UCSD-AML1 (cell line): ENCODE results near the gene PLCL1.

ENCODE experiments used
- DNase-seq: peaks from one replicate; lab custom pipeline; 2025; ENCODE audit not compliant: unreplicated experiment; lab: John Stamatoyannopoulos, UW

Gene PLCL1

GRCh38 chr2:197924483-197924882 lies 120.1 kb downstream of the PLCL1 start:
- no peak for DNase-seq

- no peak for DNase-seq
Measured at GRCh38 chr2:197925204-197925603, 120.8 kb downstream of the PLCL1 start.

GRCh38 chr2:197925976-197926375 lies 121.6 kb downstream of the PLCL1 start:
- DNase-seq, result no peak

- no peak for DNase-seq
Measured at GRCh38 chr2:197926673-197927072, 122.3 kb downstream of the PLCL1 start.

GRCh38 chr2:197927994-197928393 lies 123.6 kb downstream of the PLCL1 start:
- DNase-seq, result no peak

- no peak for DNase-seq
Measured at GRCh38 chr2:197929008-197929885, 124.9 kb downstream of the PLCL1 start.

- DNase-seq, result no peak
Measured at GRCh38 chr2:197929886-197930227, 125.5 kb downstream of the PLCL1 start.

GRCh38 chr2:197930570-197931278 lies 126.3 kb downstream of the PLCL1 start:
- no peak for DNase-seq

- no peak for DNase-seq
Measured at GRCh38 chr2:197931661-197932312, 127.4 kb downstream of the PLCL1 start.

GRCh38 chr2:197932374-197932773 lies 128.0 kb downstream of the PLCL1 start:
- DNase-seq, result no peak

GRCh38 chr2:197934261-197934933 lies 130.0 kb downstream of the PLCL1 start:
- no peak for DNase-seq

- no peak for DNase-seq
Measured at GRCh38 chr2:197934934-197935289, 130.5 kb downstream of the PLCL1 start.

- DNase-seq, result no peak
Measured at GRCh38 chr2:197937814-197938213, 133.4 kb downstream of the PLCL1 start.

- no peak for DNase-seq
Measured at GRCh38 chr2:197938555-197938954, 134.2 kb downstream of the PLCL1 start.

- no peak for DNase-seq
Measured at GRCh38 chr2:197939787-197940186, 135.4 kb downstream of the PLCL1 start.

GRCh38 chr2:197940382-197940781 lies 136.0 kb downstream of the PLCL1 start:
- no peak for DNase-seq

GRCh38 chr2:197941715-197942114 lies 137.3 kb downstream of the PLCL1 start:
- no peak for DNase-seq

GRCh38 chr2:197943731-197944130 lies 139.3 kb downstream of the PLCL1 start:
- no peak for DNase-seq

- DNase-seq, result no peak
Measured at GRCh38 chr2:197944416-197945096, 140.2 kb downstream of the PLCL1 start.

GRCh38 chr2:197946562-197946961 lies 142.2 kb downstream of the PLCL1 start:
- no peak for DNase-seq

GRCh38 chr2:197947219-197947757 lies 142.9 kb downstream of the PLCL1 start:
- DNase-seq, result no peak
